Glomerular visceral epithelial cell (primary cell): ENCODE results near the gene FRK.
"Not testable (repeated sequence)": the region's sequence is repeated elsewhere in the genome, so short reads cannot be mapped to it uniquely, and the experiment has no call there.

Experiments
- DNase-seq: peaks from one replicate; pipeline ENCODE4 v3.0.0-alpha.2; 2016; ENCODE audit errors: extremely low spot score

Gene FRK

GRCh38 chr6:116008470-116009243 lies 52.0 kb downstream of the FRK start:
- DNase-seq: peak; percentile 85

GRCh38 chr6:116004841-116005815 lies 55.6 kb downstream of the FRK start:
- no peak for DNase-seq

GRCh38 chr6:116003668-116004067 lies 57.0 kb downstream of the FRK start:
- DNase-seq: no peak

GRCh38 chr6:116002756-116003155 lies 57.9 kb downstream of the FRK start:
- DNase-seq: no peak

GRCh38 chr6:115999235-115999634 lies 61.5 kb downstream of the FRK start:
- DNase-seq: no peak

- no peak for DNase-seq
Observed at GRCh38 chr6:115997990-115998585, 62.6 kb downstream of the FRK start.

GRCh38 chr6:115986026-115986425 lies 74.7 kb downstream of the FRK start:
- no peak for DNase-seq

- DNase-seq: no peak
Observed at GRCh38 chr6:115984809-115985208, 75.9 kb downstream of the FRK start.

GRCh38 chr6:115983998-115984397 lies 76.7 kb downstream of the FRK start:
- no peak for DNase-seq

GRCh38 chr6:115982453-115982852 lies 78.2 kb downstream of the FRK start:
- no peak for DNase-seq

GRCh38 chr6:115977220-115977619 lies 83.5 kb downstream of the FRK start:
- no peak for DNase-seq

- DNase-seq: no peak
Observed at GRCh38 chr6:115976321-115976870, 84.3 kb downstream of the FRK start.

- no peak for DNase-seq
Observed at GRCh38 chr6:115972679-115973078, 88.0 kb downstream of the FRK start.

GRCh38 chr6:115971785-115972184 lies 88.9 kb downstream of the FRK start:
- no peak for DNase-seq

GRCh38 chr6:115969930-115970273 lies 90.8 kb downstream of the FRK start:
- peak; percentile 25 for DNase-seq

- peak; percentile 1 for DNase-seq
Observed at GRCh38 chr6:115969207-115969929, 91.3 kb downstream of the FRK start.

- DNase-seq: not testable (repeated sequence)
Observed at GRCh38 chr6:115960286-115960685, 100.4 kb downstream of the FRK start.

GRCh38 chr6:115958958-115959357 lies 101.7 kb downstream of the FRK start:
- no peak for DNase-seq

GRCh38 chr6:115954740-115955139 lies 106.0 kb downstream of the FRK start:
- DNase-seq: no peak

GRCh38 chr6:115948751-115949150 lies 111.9 kb downstream of the FRK start:
- peak; percentile 47 for DNase-seq

- peak; percentile 18 for DNase-seq
Observed at GRCh38 chr6:115947966-115948541, 112.6 kb downstream of the FRK start.
